Measurements from ENCODE around the gene CAD. TPM values are rescaled to one million over a fixed set of nuclear protein-coding genes. Genes with fewer than 3 reads are reported as not detected.

The CAD gene
- total RNA-seq, 1 experiment from 2014 or later = 114 TPM

DNA sequence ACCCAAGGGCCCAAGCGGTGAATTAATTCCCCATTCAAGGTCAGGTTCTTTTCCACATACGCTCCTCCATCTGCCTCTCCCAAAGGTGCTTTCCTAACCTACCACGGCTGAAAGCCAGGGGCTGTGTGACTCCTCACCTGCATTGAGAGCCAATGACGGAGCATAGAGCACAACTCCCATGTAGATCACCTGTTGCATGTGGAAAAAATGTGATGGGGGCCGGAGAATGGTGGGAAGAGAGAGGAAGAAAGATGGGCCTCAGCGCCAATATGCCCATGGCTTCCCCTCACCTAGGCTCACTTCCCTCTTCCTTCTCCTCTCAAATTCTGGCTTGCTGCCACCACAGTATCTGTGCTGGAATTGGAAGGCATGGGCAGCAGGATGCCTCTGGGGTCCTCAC, 10.8 kb upstream of the CAD start:
- no peak overlapping the region for H3K9ac ChIP-seq (ENCODE audit: low read length)
- H3K27me3 ChIP-seq (ENCODE audit: insufficient read depth, low read length) = no peaks in the 10 kb centered on the region
- BruUV-seq (replicated peaks) = no TSS peak
- ATAC-seq = no peak
- peaks cover 27 to 57% of the 10 kb centered on the region in 2 experiments; a peak in 2 of 4 replicates for H3K36me3 ChIP-seq (ENCODE audit: control insufficient read depth in 1 of 2, insufficient read depth in 2 of 2, low read length in 2 of 2)
- POLR2A ChIA-PET = no interaction called here
- peaks cover 19% of the 10 kb centered on the region; the same call in 1 of the 2 replicates for H3K79me2 ChIP-seq (ENCODE audit: insufficient read depth, low read length)
- DNase-seq (ENCODE audit: low read depth, low spot score) = no peak
- H2AFZ ChIP-seq (ENCODE audit: low read depth, low read length, poor library complexity, severe bottlenecking) = no peak overlapping the region
- no peak for TF ChIP-seq TCF7L2 (IDR thresholded peaks at IDR 0.05; ENCODE audit: borderline replicate concordance, extremely low read depth, insufficient read depth, insufficient read length)
- no peak for TF ChIP-seq SP1 (IDR thresholded peaks at IDR 0.05; ENCODE audit: low read depth)
- no peak for TF ChIP-seq FOSL1 (IDR thresholded peaks at IDR 0.05; ENCODE audit: low read depth)
- no peak for TF ChIP-seq YY1 (IDR thresholded peaks at IDR 0.05; ENCODE audit: extremely low read depth, insufficient replicate concordance, low read depth, low read length)
- no peak for TF ChIP-seq ZBTB33 (IDR thresholded peaks at IDR 0.05; ENCODE audit: extremely low read depth, insufficient replicate concordance, low read length)
- no peak for TF ChIP-seq POLR2AphosphoS5 (IDR thresholded peaks at IDR 0.05; ENCODE audit: low read depth, low read length)
- no peak for TF ChIP-seq POLR2A (IDR thresholded peaks at IDR 0.05; ENCODE audit: borderline replicate concordance, extremely low read depth, insufficient read depth, insufficient read length)
- no peak overlapping the region for H3K27ac ChIP-seq (ENCODE audit: low read depth, low read length)
- intact Hi-C loops (cut with micrococcal nuclease) = no loop called here
- H3K4me3 ChIP-seq (replicated peaks in 1 of 2; ENCODE audit: low read depth in 1 of 2, low read length in 2 of 2) = no peak overlapping the region
- peaks cover 3 to 4% of the 10 kb centered on the region in 2 experiments; a peak in 2 of 4 replicates for H3K4me1 ChIP-seq (ENCODE audit: control insufficient read depth in 1 of 2, insufficient read depth in 2 of 2, low read length in 2 of 2)
- H4K20me1 ChIP-seq (ENCODE audit: insufficient read depth) = no peaks in the 10 kb centered on the region
- no peaks in the 10 kb centered on the region for H3K9me3 ChIP-seq (ENCODE audit: control insufficient read depth in 1 of 2, insufficient read depth in 1 of 2, low read depth in 1 of 2, low read length in 2 of 2)
- no peak overlapping the region for H3K4me2 ChIP-seq (ENCODE audit: low read length)
- H3K9me2 ChIP-seq (ENCODE audit: insufficient read depth) = no peaks in the 10 kb centered on the region
- RAD21 ChIA-PET (ENCODE audit: low non-redundant PET in 1 of 2, low total read pairs in 2 of 2, uncharacterized antibody in 2 of 2, unreplicated experiment in 2 of 2) = no interaction called here
- CTCF ChIA-PET = no interaction called here

GRCh38 chr2:27208486-27209050, 8.6 kb upstream of the CAD start:
- no peak overlapping the region for H3K4me3 ChIP-seq (replicated peaks in 1 of 2; ENCODE audit: low read depth in 1 of 2, low read length in 2 of 2)
- ATAC-seq (no peak), DNase-seq (ENCODE audit: low read depth, low spot score) (no peak)
- no peak overlapping the region for H2AFZ ChIP-seq (ENCODE audit: low read depth, low read length, poor library complexity, severe bottlenecking)
- H3K9me3 ChIP-seq (ENCODE audit: control insufficient read depth in 1 of 2, insufficient read depth in 1 of 2, low read depth in 1 of 2, low read length in 2 of 2) = no peaks in the 10 kb centered on the region
- no peaks in the 10 kb centered on the region for H4K20me1 ChIP-seq (ENCODE audit: insufficient read depth)
- ChIA-PET POLR2A (no interaction called here), RAD21 (ENCODE audit: low non-redundant PET in 1 of 2, low total read pairs in 2 of 2, uncharacterized antibody in 2 of 2, unreplicated experiment in 2 of 2) (no interaction called here), CTCF (no interaction called here)
- H3K4me1 ChIP-seq (ENCODE audit: control insufficient read depth in 1 of 2, insufficient read depth in 2 of 2, low read length in 2 of 2) = peaks cover 3 to 10% of the 10 kb centered on the region in 2 experiments; a peak in 3 of 4 replicates
- no peak overlapping the region for H3K27ac ChIP-seq (ENCODE audit: low read depth, low read length)
- H3K9ac ChIP-seq (ENCODE audit: low read length) = no peak overlapping the region
- intact Hi-C loops (cut with micrococcal nuclease) = no loop called here
- H3K27me3 ChIP-seq (ENCODE audit: insufficient read depth, low read length) = no peaks in the 10 kb centered on the region
- H3K36me3 ChIP-seq (ENCODE audit: control insufficient read depth in 1 of 2, insufficient read depth in 2 of 2, low read length in 2 of 2) = peaks cover 23 to 44% of the 10 kb centered on the region in 2 experiments; a peak in 2 of 4 replicates
- no peaks in the 10 kb centered on the region for H3K9me2 ChIP-seq (ENCODE audit: insufficient read depth)
- H3K79me2 ChIP-seq (ENCODE audit: insufficient read depth, low read length) = peaks cover 30% of the 10 kb centered on the region
- no TSS peak for BruUV-seq (replicated peaks)
- H3K4me2 ChIP-seq (ENCODE audit: low read length) = no peak overlapping the region
- no peak for TF ChIP-seq POLR2A (IDR thresholded peaks at IDR 0.05; ENCODE audit: borderline replicate concordance, extremely low read depth, insufficient read depth, insufficient read length)
- no peak for TF ChIP-seq EGR1 (IDR thresholded peaks at IDR 0.05; ENCODE audit: low read depth)
- no peak for TF ChIP-seq SP1 (IDR thresholded peaks at IDR 0.05; ENCODE audit: low read depth)
- no peak for TF ChIP-seq CTCF (IDR thresholded peaks at IDR 0.05 in 2 of 3, conservative IDR thresholded peaks at IDR 0.05 in 1 of 3; ENCODE audit: borderline replicate concordance in 1 of 3, insufficient read depth in 1 of 3, low read depth in 2 of 3, low read length in 2 of 3)
- TF ChIP-seq ELF1 (IDR thresholded peaks at IDR 0.05; ENCODE audit: borderline replicate concordance, low read depth) = no peak
- no peak for TF ChIP-seq ZBTB33 (IDR thresholded peaks at IDR 0.05; ENCODE audit: extremely low read depth, insufficient replicate concordance, low read length)
- no peak for TF ChIP-seq TCF7L2 (IDR thresholded peaks at IDR 0.05; ENCODE audit: borderline replicate concordance, extremely low read depth, insufficient read depth, insufficient read length)
- no peak for TF ChIP-seq FOSL1 (IDR thresholded peaks at IDR 0.05; ENCODE audit: low read depth)
- TF ChIP-seq POLR2AphosphoS5 (IDR thresholded peaks at IDR 0.05; ENCODE audit: low read depth, low read length) = no peak
- TF ChIP-seq ZNF274 (IDR thresholded peaks at IDR 0.05; ENCODE audit: low read depth, low read length) = no peak

All from HCT116 (cell line).